Loucy (cell line): ENCODE data around the gene CAMKMT.

ENCODE experiments used
- H2AFZ ChIP-seq: fragments of 200-600 bp; sonication (generic); 2 replicates; pipeline ENCODE4 v1.6.0; 2016; ENCODE audit warnings: antibody characterized with exemption, mild to moderate bottlenecking, low read length, moderate library complexity
- H3F3A ChIP-seq: fragments of 200-600 bp; 2 replicates; pipeline ENCODE4 v1.6.0; 2016; ENCODE audit warnings: antibody characterized with exemption, low read depth, mild to moderate bottlenecking
- H3K27me3 ChIP-seq: fragments of 200-600 bp; sonication (generic); 2 replicates; pipeline ENCODE4 v1.6.1; 2014; ENCODE audit warnings: low read length, mild to moderate bottlenecking; ENCODE audit not compliant: insufficient read depth, poor library complexity, severe bottlenecking
- H3K36me3 ChIP-seq: fragments of 200-600 bp; sonication (generic); 2 replicates; pipeline ENCODE4 v1.6.1; 2016; ENCODE audit warnings: low read length; ENCODE audit not compliant: insufficient read depth
- H3K4me1 ChIP-seq: fragments of 200-600 bp; sonication (generic); 2 replicates; pipeline ENCODE4 v1.5.1; 2014; ENCODE audit warnings: low read length, mild to moderate bottlenecking; ENCODE audit not compliant: insufficient read depth, poor library complexity, severe bottlenecking
- H3K4me2 ChIP-seq: fragments of 200-600 bp; sonication (generic); 2 replicates; pipeline ENCODE4 v1.6.0; 2014; ENCODE audit warnings: antibody characterized with exemption, low read length, low read depth, mild to moderate bottlenecking; ENCODE audit not compliant: poor library complexity, severe bottlenecking
- H3K4me3 ChIP-seq: fragments of 200-600 bp; sonication (generic); 2 replicates; pipeline ENCODE4 v1.5.1; 2014; ENCODE audit warnings: low read length, mild to moderate bottlenecking, mixed read lengths; ENCODE audit not compliant: poor library complexity, severe bottlenecking
- H3K79me2 ChIP-seq: fragments of 200-600 bp; sonication (generic); 2 replicates; pipeline ENCODE4 v1.6.1; 2014; ENCODE audit warnings: low read length; ENCODE audit not compliant: insufficient read depth
- H3K9ac ChIP-seq: fragments of 200-600 bp; sonication (generic); 2 replicates; pipeline ENCODE4 v1.6.0; 2014; ENCODE audit warnings: mild to moderate bottlenecking, low read depth, low read length, moderate library complexity; ENCODE audit not compliant: poor library complexity, severe bottlenecking
- H3K9me2 ChIP-seq: fragments of 200-600 bp; sonication (generic); replicated peaks from 2 replicates; pipeline ENCODE4 v1.6.1; 2016; ENCODE audit warnings: low read depth, low read length, mixed read lengths
- H3K9me3 ChIP-seq: fragments of 200-600 bp; sonication (generic); 2 replicates; pipeline ENCODE4 v1.6.1; 2014; ENCODE audit warnings: mild to moderate bottlenecking, antibody characterized with exemption, low read length, low read depth; ENCODE audit not compliant: insufficient read depth
- H4K20me1 ChIP-seq: fragments of 200-600 bp; sonication (generic); 2 replicates; pipeline ENCODE4 v1.6.0; 2014; ENCODE audit warnings: antibody characterized with exemption, low read length, mild to moderate bottlenecking; ENCODE audit not compliant: insufficient read depth, poor library complexity, severe bottlenecking
- EZH2phosphoT487 ChIP-seq: fragments of 200-600 bp; IDR thresholded peaks from 2 replicates; pipeline ENCODE4 v1.6.1; 2018; ENCODE audit warnings: antibody characterized with exemption, mild to moderate bottlenecking, moderate library complexity, borderline replicate concordance
- TF ChIP-seq, protein P1 (sequence below): fragments of 200-600 bp; sonication (generic); conservative IDR thresholded peaks from 2 replicates; pipeline ENCODE4 v1.5.1; 2014; ENCODE audit warnings: mild to moderate bottlenecking, antibody characterized with exemption, low read length

CAMKMT gene

DNA sequence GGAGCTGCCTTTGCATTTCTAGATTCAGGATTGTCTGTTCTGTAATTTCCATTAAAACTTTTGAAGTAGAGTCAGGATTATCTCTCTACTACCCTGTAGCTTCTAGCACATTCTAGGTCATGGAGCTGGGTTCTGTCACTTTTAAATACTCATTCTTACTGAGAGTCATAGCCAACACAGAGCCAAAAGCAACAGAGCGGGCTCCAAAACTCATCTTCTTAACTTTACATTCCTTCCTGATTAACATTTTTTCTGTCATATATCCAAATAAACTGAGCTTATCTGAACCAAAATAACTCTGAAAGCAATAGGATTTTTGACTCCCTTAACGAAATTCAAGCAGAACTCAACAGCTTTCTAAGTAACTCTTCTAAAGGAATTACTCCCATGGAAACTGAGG lies 13.3 kb upstream of the CAMKMT start:
- H3K27me3 ChIP-seq: no peaks in the 10 kb centered on the region
- no peak overlapping the region for H3K4me3 ChIP-seq
- H3K4me1 ChIP-seq: no peaks in the 10 kb centered on the region

DNA sequence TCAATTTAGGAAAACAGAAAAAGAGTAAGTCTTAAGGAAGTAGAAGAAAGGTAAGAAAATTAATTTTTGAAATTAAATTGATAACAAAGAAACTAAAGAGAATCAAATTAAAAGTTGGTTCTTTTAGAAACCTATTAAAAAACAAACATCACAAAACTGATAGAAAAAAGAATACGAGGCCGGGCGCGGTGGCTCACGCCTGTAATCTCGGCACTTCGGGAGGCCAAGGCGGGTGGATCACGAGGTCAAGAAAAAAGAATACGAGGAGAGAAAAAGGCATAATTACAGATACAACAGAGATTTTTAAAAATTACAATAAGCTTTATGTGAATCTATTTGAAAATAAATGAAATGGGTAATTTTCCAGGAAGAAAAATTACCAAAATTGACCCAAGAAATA lies 12.2 kb upstream of the CAMKMT start:
- H3K27me3 ChIP-seq: no peaks in the 10 kb centered on the region
- no peaks in the 10 kb centered on the region for H3F3A ChIP-seq
- no peak overlapping the region for H2AFZ ChIP-seq
- H3K4me1 ChIP-seq: no peaks in the 10 kb centered on the region
- no peak overlapping the region for H3K9ac ChIP-seq
- no peaks in the 10 kb centered on the region for H3K79me2 ChIP-seq
- no peaks in the 10 kb centered on the region for H3K36me3 ChIP-seq
- TF ChIP-seq, protein P1, sequence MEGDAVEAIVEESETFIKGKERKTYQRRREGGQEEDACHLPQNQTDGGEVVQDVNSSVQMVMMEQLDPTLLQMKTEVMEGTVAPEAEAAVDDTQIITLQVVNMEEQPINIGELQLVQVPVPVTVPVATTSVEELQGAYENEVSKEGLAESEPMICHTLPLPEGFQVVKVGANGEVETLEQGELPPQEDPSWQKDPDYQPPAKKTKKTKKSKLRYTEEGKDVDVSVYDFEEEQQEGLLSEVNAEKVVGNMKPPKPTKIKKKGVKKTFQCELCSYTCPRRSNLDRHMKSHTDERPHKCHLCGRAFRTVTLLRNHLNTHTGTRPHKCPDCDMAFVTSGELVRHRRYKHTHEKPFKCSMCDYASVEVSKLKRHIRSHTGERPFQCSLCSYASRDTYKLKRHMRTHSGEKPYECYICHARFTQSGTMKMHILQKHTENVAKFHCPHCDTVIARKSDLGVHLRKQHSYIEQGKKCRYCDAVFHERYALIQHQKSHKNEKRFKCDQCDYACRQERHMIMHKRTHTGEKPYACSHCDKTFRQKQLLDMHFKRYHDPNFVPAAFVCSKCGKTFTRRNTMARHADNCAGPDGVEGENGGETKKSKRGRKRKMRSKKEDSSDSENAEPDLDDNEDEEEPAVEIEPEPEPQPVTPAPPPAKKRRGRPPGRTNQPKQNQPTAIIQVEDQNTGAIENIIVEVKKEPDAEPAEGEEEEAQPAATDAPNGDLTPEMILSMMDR: no peak
- no peak for TF ChIP-seq EZH2phosphoT487
- H3K9me3 ChIP-seq: no peaks in the 10 kb centered on the region
- no peaks in the 10 kb centered on the region for H4K20me1 ChIP-seq
- H3K4me2 ChIP-seq: no peak overlapping the region
- no peak overlapping the region for H3K4me3 ChIP-seq
- H3K9me2 ChIP-seq: no peaks in the 10 kb centered on the region

More for the DNA sequence above, 13.3 kb upstream of the CAMKMT start:
- Histone ChIP-seq H3K36me3 (0 out of 2 replicates have a peak, but pooled peaks cover 3% of the 10 kb centered on the region), H3K9me3 (no peaks in the 10 kb centered on the region), H3K4me2 (no peak overlapping the region), H3K9me2 (no peaks in the 10 kb centered on the region), H4K20me1 (no peaks in the 10 kb centered on the region), H3K9ac (no peak overlapping the region), H2AFZ (no peak overlapping the region), H3K79me2 (no peaks in the 10 kb centered on the region), H3F3A (no peaks in the 10 kb centered on the region)
- no peak for TF ChIP-seq EZH2phosphoT487
- TF ChIP-seq, protein P1: no peak

DNA sequence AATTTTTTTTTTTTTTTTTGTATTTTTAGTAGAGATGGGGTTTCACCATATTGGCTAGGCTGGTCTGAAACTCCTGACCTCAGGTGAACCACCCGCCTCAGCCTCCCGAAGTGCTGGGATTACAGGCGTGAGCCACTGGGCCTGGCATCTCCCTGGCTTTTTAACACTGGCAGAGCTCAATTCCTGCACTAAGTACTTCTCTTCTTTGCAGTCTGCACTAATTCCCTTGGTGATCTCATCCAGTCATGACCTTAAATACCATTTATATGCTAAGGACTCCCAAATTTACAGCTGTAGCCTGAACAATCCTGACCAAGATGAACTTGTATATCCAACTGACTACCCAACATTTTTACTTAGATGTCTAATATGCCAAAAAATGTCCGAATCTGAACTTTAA lies 10.7 kb upstream of the CAMKMT start:
- Histone ChIP-seq H3K9me3 (no peaks in the 10 kb centered on the region), H3K4me2 (no peak overlapping the region), H3K79me2 (no peaks in the 10 kb centered on the region), H3K36me3 (no peaks in the 10 kb centered on the region), H3F3A (no peaks in the 10 kb centered on the region), H3K4me3 (no peak overlapping the region), H2AFZ (no peak overlapping the region), H4K20me1 (no peaks in the 10 kb centered on the region), H3K9me2 (no peaks in the 10 kb centered on the region), H3K4me1 (no peaks in the 10 kb centered on the region), H3K27me3 (no peaks in the 10 kb centered on the region), H3K9ac (no peak overlapping the region)
- TF ChIP-seq, protein P1: no peak
- TF ChIP-seq EZH2phosphoT487: no peak
